HG02884 (cell line): ENCODE results near the gene SLAMF9.

Source experiments
- ATAC-seq: cut with Tn5 transposase; IDR thresholded peaks from one replicate; pipeline ENCODE4 v1.9.1; 2021; ENCODE audit warnings: mild to moderate bottlenecking, moderate library complexity; ENCODE audit not compliant: unreplicated experiment

Gene SLAMF9

DNA sequence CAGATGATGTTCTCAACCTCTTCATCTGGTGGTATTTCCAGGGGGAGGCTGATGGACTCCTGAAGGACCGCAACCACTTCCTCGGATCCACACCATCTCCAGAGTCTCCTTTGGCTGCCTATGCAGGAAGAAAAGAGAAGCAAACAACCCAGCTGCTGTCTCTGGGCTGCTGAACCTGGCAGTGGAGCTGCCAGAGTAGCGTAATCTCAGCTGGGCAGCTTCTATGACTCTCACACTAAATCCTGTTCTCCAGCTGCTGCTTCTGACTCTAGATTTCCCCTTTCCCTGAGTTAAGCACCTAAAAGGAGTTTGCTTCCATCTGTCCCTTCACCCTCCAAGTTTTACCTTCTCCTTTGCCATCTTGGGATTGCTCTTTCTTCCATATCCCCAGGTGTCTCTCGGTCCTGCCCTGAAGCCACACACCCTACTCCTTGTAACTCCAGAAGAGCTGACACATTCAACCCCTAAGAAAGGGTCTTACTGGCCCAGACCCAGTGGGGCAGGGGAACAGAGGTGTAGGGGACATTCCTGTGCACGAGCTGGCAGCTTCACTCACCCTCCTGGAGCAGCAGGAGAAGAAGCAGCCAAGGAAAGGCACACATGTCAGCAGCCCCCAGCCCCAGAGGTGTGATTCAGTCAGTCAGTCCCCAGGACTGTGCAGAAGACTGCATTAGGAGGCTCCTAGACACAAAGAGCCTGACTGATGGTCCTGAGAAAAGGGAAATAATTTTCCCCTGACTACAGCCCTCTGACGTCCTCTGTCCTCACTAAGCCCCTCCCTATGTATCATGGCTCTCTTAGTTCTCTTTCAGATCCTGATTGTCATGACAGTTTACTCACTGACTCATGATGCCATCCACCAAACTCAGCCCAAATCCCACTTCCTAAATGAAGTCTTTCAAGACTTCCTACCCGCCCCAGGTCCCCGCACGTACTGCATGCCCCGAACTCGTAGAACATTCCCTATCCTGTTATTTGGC lies at the start of gene SLAMF9:
Gene SLAMF9, minus strand, starts transcription at position 702 of the 980 bp plus-strand sequence. Its CDS starts 100 bp downstream, at position 602.
- no peak for ATAC-seq

DNA sequence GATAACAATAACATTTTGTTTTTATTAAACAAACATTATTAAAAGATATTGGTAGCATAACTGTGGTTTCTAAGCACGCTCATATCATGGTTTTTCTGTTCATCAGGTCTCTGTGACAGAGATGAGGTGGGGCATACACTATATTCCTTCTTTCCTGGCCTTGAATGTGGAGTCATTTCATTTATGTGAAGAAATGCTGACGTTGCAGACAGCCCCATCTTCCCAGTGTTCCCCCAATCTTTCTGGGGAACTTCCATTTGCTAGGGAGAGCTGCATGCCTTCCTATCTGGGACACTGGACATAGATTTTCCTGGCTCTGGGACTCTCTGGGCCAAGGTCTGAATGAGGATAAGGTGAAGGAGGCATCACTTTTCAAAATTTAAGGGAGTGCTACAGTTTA lies 47.4 kb upstream of the SLAMF9 start:
- ATAC-seq = no peak

DNA sequence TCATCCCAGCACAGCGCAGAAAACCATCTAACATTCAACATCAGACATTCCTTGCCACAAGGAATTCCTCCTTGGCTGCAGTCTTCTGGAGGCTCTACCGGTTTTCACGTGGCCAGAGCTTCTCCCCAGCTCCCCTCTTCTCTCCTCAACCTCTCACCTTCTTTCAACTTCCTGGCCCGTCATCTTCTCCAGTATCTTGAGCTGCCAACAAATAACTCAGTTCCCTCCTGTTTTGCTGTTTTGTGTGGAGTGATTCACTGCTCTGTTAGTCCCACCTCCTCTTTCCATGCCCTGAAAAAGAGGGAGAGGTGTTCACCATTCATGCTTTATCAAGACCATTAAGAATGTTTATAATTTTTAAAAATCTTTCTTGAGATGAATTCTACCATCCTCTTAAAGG lies 45.2 kb upstream of the SLAMF9 start:
- ATAC-seq = no peak

DNA sequence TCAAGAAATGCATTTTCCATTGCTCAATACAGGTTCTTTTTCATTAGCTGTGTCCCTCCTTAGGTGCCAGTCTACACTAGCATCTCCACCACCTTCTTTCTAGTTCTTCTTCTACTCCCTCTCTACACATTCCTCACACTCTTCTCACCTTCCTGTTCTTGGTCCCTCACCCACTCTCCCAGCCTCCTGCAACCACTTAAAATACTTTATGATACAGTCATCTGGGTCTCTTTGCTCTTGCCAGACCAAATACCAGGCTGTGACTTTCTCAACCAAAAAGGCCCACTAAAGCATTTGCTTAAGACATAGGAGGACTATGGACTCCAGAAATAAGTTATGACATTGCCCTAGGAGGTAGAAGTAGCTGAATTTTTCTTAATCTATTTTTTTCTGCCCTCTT lies 42.6 kb upstream of the SLAMF9 start:
- ATAC-seq = no peak

DNA sequence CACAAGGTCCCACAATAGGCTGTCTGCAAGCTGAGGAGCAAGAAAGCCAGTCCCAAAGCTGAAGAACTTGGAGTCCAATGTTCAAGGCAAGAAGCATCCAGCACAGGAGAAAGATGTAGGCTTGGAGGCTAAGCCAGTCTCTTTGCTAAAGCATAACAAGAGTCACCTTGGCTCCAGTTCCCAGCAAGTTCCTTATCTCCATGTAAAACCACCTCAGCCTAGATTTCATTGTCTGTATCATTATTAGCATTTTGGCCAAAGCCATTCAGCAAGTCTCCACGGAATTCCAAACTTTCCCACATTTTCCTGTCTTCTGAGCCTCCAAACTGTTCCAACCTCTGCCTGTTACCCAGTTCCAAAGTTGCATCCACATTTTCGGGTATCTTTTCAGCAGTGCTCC lies 40.9 kb upstream of the SLAMF9 start:
- no peak for ATAC-seq

DNA sequence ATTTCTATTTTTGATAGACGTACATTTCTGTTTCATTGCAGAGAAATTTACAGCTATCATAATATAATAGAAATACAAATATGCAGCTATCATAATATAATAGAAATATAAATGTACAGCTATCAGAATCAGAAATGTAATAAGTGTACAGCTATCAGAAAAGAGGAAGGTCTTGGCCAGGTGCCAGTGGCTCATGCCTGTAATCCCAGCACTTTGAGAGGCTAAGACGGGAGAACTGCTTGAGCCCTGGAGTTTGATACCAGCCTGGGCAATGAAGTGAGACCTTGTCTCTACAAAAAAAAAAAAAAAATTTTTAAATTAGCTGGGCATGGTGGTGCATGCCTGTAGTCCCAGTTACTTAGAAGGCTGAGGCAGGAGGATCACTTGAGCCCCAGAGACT lies 39.9 kb upstream of the SLAMF9 start:
- no peak for ATAC-seq

DNA sequence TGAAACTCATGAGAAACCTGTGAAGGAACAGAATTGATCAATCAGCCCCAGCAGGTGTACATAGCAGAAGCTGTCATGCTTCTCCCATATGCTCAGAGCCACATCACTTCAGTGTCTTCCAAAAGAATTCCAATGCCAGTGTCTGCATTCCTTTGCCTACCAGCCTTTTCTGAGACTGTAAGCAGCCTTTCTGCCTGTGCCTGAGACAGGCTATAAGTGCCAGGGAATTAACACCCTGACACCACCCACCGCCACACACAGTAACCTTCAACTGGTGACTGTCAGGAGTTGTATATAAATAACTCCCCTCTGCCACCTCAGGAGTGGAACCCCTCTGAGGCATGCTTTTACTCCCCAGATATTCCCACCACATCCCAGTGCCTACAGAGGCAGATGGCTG lies 38.1 kb upstream of the SLAMF9 start:
- ATAC-seq = no peak

DNA sequence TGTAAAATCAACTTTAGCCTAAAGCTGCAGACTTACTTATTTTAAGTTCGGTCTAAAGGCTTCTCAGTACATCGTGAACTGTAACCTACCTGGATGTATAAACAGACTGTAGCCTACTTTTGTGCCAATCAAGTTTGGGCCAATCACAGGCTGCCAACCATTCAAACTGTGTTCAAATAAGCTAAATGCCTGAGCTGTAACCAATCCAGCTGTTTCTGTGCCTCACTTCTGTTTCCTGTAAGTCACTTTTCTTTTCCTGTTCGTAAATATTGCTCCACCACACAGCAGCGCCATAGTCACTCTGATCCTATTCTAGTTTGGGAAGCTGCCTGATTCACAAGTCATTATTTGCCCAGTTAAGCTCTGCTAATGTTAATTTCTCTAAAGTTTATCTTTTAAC lies 37.5 kb upstream of the SLAMF9 start:
- no peak for ATAC-seq

DNA sequence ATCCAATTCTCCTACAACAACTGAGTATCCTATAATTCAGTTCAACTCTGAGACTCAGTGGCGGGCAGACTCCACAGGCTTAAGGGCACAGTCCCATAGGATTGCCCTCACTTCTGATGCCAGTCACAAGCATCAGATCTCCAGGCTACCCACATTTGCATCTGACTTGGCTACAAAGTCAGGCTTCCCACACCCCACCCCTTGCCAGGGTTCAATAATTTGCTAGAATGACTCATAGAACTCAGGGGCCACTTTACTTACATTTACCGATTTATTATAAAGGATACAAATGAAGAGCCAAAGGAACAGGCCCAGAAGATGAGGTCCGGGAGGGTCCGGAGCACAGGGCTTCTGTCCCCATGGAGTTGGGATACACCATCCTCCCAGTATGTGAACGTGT lies 36.0 kb upstream of the SLAMF9 start:
- no peak for ATAC-seq

DNA sequence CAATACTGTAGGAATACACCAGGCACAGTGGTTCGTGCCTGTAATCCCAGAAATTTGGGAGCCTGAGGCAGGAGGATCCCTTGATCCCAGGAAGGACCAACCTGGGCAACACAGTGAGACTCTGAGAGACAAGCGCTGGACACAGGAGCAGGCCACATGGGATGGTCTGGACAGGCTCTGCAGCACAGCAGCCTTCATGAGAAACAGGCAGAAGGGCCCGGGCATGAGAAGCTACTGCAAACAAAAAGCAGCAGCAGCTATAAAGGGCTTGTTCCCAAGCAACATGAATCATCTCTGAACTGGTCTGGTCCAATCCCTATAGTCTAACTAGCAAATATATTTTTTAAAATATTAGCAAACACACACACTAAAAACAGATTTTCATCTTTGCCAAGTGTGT lies 35.5 kb upstream of the SLAMF9 start:
- no peak for ATAC-seq

DNA sequence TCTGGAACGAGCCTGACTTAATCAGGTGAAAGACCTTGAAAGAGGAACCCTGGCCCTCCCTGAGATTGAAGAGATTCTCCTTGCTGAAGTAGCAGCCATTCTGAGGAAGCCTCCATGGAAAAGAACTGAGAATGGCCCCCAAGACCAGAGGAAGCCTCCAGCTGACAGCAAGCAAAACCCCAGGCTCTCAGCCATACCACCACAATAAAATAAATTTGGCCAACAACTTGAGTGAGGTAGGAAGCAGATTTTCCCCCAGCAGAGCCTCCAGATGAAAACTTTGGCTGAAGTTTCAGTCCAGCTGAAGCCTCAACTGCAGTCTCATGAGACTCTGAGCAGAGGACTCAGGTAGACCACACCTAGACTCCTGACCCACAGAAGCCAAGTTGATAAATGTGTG lies 34.0 kb upstream of the SLAMF9 start:
- no peak for ATAC-seq

DNA sequence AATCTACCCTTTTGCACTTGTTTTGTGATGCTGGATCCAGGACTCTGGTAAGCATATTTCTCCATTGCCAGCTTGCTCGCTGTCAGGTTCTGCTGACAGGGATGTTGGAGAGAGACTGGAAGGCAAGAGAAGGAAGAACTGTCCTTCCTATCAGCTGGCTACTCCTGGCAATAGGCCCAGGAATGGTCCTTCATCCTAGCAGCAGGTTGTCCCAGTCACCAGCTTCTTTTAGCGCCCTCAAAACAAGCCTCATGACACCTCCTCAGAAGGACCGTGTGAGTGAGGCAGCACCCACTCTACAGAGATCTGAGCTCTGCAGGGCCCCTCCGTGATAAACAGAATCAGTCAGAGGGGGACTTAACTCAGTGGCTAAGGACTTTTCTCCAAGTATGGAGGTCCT lies 33.1 kb upstream of the SLAMF9 start:
- ATAC-seq = no peak

DNA sequence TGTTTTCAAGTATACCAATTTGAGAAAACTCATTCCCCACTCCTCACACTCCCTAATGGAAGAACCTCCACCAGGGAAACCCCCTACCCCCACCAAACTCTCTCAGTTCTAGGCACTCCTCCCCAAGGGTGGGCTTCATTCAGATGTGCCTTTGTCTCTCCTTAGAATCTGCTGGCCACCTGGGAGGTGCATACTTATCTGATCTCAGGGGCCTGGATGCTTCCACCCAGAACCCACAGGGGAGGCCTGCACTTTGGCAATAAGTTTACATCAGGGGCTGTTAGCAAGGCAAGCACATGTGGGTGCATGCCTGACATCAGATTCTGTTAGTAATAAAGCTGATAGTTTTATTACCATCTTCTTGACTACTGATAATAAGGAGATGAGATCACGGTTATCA lies 32.5 kb upstream of the SLAMF9 start:
- ATAC-seq = no peak

DNA sequence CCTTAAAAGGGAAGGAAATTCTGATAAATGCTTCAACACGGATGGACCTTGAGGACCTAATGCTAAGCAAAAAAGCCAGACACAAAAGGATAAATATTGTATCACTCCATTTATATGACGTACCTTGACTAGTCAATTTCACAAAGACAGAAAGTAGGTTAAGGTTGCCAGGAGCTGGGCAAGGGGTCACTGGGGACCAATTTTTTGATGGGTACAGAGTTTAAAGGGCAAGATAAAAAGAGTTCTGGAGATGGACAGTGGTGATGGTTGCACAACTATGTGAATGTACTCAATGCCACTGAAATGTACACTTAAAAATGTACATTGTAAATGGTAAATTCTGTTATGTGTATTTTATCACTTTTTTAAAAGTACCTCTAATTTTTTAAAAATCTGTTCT lies 32.1 kb upstream of the SLAMF9 start:
- no peak for ATAC-seq

DNA sequence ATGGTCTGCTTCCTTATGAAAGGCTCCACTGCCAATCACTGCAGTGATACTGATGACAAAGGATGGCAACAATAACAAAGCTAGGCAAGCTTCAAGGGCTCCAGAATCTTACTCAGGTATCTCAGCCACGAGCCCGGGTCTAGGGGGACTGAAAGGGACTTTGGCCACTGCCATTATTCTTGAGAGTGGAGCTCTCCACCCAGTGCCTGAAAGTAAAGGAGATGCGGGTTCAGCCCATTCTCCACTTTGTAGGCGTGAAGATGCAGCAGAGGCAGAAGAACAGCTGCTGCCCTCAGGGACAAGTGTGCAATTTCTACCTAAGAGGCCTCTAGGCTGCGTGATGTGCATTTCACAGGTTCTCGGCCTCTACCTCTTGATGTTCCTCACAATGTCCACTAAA lies 31.4 kb upstream of the SLAMF9 start:
- no peak for ATAC-seq

DNA sequence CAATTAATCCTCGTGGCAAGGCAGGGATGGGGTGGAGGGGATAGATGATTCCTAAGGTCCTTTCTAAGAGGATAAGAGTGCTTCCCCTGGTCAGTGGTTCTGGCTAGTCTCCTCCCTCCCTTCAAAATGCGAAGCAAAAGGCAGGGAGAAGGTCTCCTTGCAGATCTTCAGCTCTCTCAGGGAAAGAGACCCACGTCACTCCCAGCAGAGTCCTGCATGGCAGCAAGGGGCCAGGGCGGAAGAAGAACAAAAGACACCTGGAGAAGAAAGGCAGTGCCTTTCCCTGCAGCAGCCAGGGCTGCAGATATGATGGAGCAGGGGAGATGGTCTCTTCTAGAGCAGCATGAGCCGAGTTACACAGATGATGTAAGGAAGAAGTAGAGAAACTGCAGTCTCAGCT lies 29.6 kb upstream of the SLAMF9 start:
- no peak for ATAC-seq

DNA sequence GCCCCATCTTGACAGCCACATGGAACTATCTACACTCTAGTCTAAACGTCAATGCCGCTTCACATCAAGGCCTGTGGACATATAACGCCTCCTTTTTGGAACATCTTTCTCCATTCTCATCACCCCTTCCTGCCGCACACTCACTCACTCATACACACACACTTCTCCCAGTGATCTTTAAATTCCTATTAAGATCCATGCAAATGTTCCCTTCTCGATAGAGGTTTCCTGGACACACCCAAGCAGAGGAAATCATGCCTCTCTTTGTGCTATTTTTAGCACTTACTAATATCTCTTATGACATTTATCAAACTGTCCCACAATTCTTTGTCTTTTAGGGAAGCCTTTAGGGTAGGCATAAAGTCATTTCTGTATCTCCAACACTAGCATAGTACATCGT lies 28.2 kb upstream of the SLAMF9 start:
- ATAC-seq = no peak

DNA sequence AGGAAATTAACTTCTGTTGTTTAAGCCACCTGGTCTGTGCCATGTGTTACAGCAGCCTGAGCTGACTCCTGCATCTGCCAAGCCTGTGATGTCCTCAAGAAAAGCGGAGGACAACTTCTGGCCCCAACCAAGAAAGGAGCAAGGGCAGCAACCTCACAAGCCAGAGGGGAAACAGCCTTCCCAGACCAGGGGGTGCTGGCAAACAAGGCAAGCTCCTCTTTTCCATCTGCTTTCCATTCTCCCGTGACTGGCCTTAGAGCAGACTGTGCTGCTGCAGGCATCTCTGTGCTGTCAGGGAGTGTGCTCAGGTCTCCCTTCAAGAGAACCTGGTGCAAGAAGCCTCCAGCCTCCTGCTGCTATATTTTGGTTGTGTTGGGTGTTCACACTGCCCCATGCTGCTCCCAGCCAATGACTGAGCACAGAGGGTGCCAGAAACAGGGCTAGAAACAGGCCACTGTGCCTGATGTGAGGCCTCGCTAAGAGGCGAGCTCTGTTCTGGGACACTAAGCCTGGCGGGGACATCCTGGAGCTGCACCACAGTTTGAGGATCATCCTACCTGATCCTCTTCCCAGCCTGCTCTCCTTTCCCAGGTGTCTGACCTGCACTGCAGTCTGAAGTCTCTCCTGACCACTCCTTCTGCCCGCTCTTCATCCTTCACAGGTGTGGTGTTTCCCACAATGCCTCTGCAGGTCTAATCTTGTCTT lies 27.5 kb upstream of the SLAMF9 start:
- ATAC-seq = no peak

DNA sequence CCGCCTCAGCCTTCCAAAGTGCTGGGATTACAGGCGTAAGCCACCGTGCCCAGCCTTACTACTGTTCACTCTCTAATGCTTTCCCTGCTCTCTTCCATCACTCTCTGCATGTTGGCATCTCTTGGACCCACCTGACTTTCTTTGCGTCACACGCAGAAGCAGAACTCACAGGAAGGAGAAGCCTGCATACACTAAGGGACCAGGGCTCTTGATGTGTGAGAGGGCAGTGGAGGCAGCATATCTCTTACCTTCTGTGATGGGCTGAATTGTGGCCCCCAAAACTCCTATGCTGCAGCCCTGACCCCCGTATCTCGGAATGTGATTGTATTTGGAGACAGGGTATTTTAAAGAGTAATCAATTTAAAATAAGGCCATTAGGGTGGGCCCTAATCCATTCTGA lies 26.7 kb upstream of the SLAMF9 start:
- ATAC-seq = no peak

DNA sequence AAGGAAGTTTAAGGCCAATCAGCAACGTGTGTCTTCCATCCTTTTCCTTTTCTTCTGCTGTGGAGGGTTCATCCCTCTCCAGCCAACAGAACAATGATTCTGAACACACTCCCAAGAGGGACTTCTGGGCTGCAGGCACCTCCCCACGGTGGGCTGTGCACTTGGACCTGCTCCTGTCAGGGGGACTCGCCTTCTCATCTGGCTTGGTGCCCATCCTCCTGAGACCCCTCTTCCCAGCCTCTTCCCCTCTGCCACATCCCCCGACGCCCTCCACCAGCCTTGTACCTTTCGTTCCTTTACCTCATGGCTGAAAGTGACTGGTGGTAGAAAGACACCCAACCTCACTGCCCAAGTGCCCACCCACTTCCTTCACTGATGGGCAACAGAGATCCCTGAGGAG lies 26.0 kb upstream of the SLAMF9 start:
- no peak for ATAC-seq

DNA sequence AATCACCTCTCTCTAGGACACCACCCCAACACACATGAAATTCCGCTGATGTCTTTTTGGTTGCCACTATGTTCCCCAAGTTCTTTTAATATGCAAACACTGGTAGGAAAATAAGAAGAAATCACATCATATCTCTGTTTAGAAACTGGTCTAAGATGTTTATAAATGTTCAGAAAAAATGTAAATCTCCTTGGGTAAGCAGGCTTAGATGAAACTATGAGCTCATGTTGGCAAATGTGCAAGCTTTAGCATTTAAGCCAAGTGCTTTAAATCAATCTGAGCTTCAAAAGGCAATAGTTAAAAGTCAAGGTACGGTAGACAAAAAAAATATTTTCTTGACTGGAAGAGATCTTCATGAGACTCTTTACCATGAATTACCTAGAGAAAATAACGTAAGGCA lies 25.2 kb upstream of the SLAMF9 start:
- ATAC-seq = no peak

DNA sequence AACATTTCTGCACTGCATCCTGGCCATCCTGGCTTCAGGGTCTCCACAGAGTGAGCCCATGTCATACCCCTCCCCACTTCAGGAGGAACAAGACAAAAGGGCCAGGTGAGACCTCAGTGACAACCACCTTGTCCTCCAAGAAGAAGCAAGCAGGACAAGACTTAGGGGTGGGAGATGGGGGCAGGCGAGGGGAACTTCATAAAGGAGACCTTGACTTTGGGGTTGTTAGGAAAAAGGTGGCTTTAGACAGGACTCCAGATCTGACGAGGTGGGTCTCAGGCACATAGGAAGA lies 24.0 kb upstream of the SLAMF9 start:
- no peak for ATAC-seq
